Measurements from ENCODE around the gene METTL25B. TPM values are rescaled to one million over a fixed set of nuclear protein-coding genes. Genes with fewer than 3 reads are reported as not detected.

METTL25B gene
- total RNA-seq, 4 donors from 2014 or later: 12.9 to 28.0 (median 17.6) TPM

DNA sequence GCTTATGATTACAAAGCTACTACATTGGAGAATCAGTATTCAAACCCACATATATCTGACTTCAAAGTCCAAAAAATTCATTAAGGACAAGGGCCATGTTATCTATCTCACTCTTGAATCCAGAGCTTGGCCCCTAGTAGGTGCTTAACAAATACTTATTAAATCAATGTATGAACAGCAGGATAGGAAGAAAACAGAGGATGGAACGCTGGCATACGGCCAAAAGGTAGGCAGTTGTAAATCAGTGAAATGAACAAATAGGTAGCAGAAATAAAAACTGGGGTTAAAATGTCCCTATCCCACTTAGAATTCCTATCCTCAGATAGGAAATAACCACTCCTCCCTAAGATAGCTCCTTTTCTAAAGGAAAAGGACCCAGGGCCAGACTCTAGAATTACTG, 10.6 kb downstream of the METTL25B start:
- no peak overlapping the region for H3K27ac ChIP-seq
- peaks cover 15 to 20% of the 10 kb centered on the region in 2 donors for H3K4me1 ChIP-seq
- no peak overlapping the region for H3K4me3 ChIP-seq
- no peak for TF ChIP-seq POLR2A (IDR thresholded peaks at IDR 0.05)
- in situ Hi-C loops (cut with MboI; ENCODE audit: low sequenced_read_pairs in 4 of 4) (loop anchor here in 1 of 4 donors (25.0 kb wide), 1 partner anchor 677 kb away; the partner anchor contains the start of genes LAMTOR2, RAB25 and UBQLN4), intact Hi-C loops (cut with DNase I; ENCODE audit: low total_unique reads) (no loop called here)
- peaks cover 0 to 47% of the 10 kb centered on the region in 2 donors for H3K36me3 ChIP-seq
- H3K27me3 ChIP-seq: no peaks in the 10 kb centered on the region
- ATAC-seq (no peak), DNase-seq (no peak)
- no peaks in the 10 kb centered on the region for H3K9me3 ChIP-seq

DNA sequence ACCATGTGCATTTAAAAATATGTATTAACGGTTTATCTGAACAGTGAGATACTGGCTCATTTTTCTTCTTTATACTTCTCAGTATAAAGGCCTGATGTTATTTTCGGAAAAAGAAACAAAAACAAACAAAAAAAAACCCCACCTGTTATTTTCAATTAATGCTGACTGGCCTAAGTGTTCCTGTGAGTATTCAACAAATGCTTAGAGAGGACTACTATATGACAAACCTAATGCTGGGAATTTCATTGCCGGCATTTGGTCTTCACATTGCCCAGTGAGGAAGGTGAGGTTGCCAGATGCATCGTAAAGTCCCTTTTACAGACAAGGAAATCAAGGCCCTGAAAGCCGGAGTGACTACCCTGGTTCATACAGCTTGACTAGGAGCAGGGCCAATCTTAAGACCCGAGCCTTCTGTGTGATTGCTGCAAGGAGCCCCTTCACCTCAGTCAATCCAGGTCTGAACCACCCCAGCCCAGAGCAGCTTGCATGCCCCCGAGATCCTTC, 12.0 kb downstream of the METTL25B start:
- H3K36me3 ChIP-seq: peaks cover 0 to 55% of the 10 kb centered on the region in 2 donors

DNA sequence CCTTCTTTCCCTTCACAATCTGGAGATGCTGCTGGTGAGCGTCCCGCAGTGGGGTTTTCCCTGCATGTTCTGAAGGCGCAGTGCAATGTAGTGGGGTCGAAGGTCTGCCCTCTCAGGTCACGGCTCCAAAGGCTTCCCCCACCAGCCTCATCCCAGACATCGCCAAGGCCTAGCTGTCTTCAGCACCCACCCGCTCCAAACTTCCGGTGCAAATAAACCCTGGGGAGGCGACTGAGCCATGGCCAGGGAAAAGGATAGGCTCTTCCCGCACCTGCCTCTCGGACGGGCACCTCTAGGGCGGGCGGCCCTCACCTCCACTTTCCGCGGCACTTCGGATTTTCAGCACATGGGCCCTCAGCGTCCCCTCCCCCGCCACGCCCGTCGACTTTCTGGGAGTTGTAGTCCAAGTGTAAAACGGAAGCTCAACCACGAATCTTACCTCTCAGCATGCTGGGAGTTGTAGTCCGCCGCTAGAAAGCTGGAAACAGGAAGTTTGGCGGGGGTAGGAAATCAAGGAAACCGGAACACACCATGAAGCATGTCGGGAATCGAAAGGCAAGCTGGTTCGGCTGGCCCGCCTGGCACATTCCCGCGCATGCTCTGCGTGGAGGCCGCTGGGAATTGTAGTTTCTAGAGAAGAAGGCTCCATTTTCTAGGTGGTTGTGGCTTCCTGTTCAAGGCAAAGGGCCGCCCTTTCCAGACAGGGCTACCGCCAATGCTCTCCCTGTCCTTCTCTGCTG, 12.6 kb downstream of the METTL25B start, which contains the start of gene MRPL24:
TSS of gene MRPL24 (minus strand) at position 348 of the 740 bp plus-strand sequence. CDS start 2,384 bp downstream, outside the sequence.
- peak; percentile 99 for DNase-seq
- peak; percentile 14 to 36 for TF ChIP-seq POLR2A (IDR thresholded peaks at IDR 0.05)
- TF ChIP-seq, protein P1, sequence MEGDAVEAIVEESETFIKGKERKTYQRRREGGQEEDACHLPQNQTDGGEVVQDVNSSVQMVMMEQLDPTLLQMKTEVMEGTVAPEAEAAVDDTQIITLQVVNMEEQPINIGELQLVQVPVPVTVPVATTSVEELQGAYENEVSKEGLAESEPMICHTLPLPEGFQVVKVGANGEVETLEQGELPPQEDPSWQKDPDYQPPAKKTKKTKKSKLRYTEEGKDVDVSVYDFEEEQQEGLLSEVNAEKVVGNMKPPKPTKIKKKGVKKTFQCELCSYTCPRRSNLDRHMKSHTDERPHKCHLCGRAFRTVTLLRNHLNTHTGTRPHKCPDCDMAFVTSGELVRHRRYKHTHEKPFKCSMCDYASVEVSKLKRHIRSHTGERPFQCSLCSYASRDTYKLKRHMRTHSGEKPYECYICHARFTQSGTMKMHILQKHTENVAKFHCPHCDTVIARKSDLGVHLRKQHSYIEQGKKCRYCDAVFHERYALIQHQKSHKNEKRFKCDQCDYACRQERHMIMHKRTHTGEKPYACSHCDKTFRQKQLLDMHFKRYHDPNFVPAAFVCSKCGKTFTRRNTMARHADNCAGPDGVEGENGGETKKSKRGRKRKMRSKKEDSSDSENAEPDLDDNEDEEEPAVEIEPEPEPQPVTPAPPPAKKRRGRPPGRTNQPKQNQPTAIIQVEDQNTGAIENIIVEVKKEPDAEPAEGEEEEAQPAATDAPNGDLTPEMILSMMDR (IDR thresholded peaks at IDR 0.05 in 4 of 5, conservative IDR thresholded peaks at IDR 0.05 in 1 of 5): peak in 1 of 5 experiments; percentile 8
- peak within 1 kb of the TSS; percentile 87 to 99 (median 92) for H3K27ac ChIP-seq
- H3K27me3 ChIP-seq: no peaks in the 10 kb centered on the region
- peaks cover 27 to 29% of the 10 kb centered on the region in 2 donors for H3K4me1 ChIP-seq
- H3K36me3 ChIP-seq: peaks cover 0 to 51% of the 10 kb centered on the region in 2 donors
- in situ Hi-C loops (cut with MboI; ENCODE audit: low sequenced_read_pairs in 4 of 4) (loop anchor here in 1 of 4 donors (25.0 kb wide), 1 partner anchor 679 kb away; the partner anchor contains the start of genes LAMTOR2, RAB25 and UBQLN4), intact Hi-C loops (cut with DNase I; ENCODE audit: low total_unique reads) (loop anchor here (1.0 to 10.0 kb wide), 5 partner anchors 13 to 616 kb away; partner anchors contain the start of genes CCT3, ISG20L2, METTL25B and PRCC)
- peak within 1 kb of the TSS; percentile 73 to 94 (median 76) for H3K4me3 ChIP-seq
- peak; percentile 97 to 98 for ATAC-seq
- H3K9me3 ChIP-seq: no peaks in the 10 kb centered on the region

More for the DNA sequence above, 12.0 kb downstream of the METTL25B start:
- TF ChIP-seq POLR2A (IDR thresholded peaks at IDR 0.05): no peak
- TF ChIP-seq, protein P1 (IDR thresholded peaks at IDR 0.05 in 4 of 5, conservative IDR thresholded peaks at IDR 0.05 in 1 of 5): no peak
- Histone ChIP-seq H3K27me3 (no peaks in the 10 kb centered on the region), H3K9me3 (no peaks in the 10 kb centered on the region), H3K4me1 (peaks cover 20 to 23% of the 10 kb centered on the region in 2 donors), H3K4me3 (peak overlapping the region; percentile 73 to 94 (median 76)), H3K27ac (peak overlapping the region; percentile 84 to 99 (median 91))
- in situ Hi-C loops (cut with MboI; ENCODE audit: low sequenced_read_pairs in 4 of 4): loop anchor here in 1 of 4 donors (25.0 kb wide), 1 partner anchor 678 kb away; the partner anchor contains the start of genes LAMTOR2, RAB25 and UBQLN4
- intact Hi-C loops (cut with DNase I; ENCODE audit: low total_unique reads): loop anchor here (5.0 to 10.0 kb wide), 3 partner anchors 78 to 615 kb away; partner anchors contain the start of genes CCT3 and TSACC
- ATAC-seq: peak; percentile 5 to 6
- no peak for DNase-seq

DNA sequence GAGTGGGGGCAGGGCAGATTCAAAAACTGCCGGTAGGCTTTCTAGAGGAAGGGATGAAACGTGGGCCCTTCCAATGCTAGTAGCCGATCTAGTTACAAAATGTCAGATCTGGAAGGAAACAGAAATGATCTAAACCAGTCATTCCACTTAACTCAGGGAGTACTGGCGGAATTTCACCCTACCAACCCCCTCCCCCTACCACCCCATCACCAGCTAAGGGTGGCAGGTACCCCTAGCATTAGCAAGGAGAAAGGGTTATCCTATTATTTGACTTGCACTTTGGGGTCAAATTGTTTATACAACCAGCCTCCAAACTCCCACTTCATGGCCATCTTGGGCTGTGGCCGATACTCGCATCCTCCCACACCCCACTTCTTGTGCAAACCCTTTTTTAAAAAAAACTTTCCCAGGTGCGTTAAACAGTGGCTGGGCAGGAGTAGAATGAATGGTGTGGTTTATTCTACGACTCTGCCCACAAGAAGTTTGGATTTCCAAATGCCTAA, 13.3 kb downstream of the METTL25B start:
- Histone ChIP-seq H3K4me1 (peaks cover 32 to 35% of the 10 kb centered on the region in 2 donors), H3K36me3 (peaks cover 0 to 45% of the 10 kb centered on the region in 2 donors)
- intact Hi-C loops (cut with DNase I; ENCODE audit: low total_unique reads): loop anchor here (1.0 to 10.0 kb wide), 5 partner anchors 13 to 617 kb away; partner anchors contain the start of genes CCT3, ISG20L2, METTL25B and PRCC

More for the DNA sequence above, 13.3 kb downstream of the METTL25B start:
- no peaks in the 10 kb centered on the region for H3K9me3 ChIP-seq
- no peaks in the 10 kb centered on the region for H3K27me3 ChIP-seq
- DNase-seq: no peak
- H3K4me3 ChIP-seq: peak overlapping the region; percentile 53 to 94 (median 76)
- peak overlapping the region; percentile 87 to 99 (median 92) for H3K27ac ChIP-seq
- TF ChIP-seq, protein P1 (IDR thresholded peaks at IDR 0.05 in 4 of 5, conservative IDR thresholded peaks at IDR 0.05 in 1 of 5): no peak
- no peak for TF ChIP-seq POLR2A (IDR thresholded peaks at IDR 0.05)
- ATAC-seq: no peak
- in situ Hi-C loops (cut with MboI; ENCODE audit: low sequenced_read_pairs in 4 of 4): loop anchor here in 1 of 4 donors (25.0 kb wide), 1 partner anchor 679 kb away; the partner anchor contains the start of genes LAMTOR2, RAB25 and UBQLN4
